Panc1 (cell line): Measurements from ENCODE around the gene CDK17. TPM values are rescaled to one million over a fixed set of nuclear protein-coding genes. Genes with fewer than 3 reads are reported as not detected.
A peak's percentile ranks its signal among the peaks of the same experiment; 100 is the strongest.

ENCODE experiments used
- ATAC-seq: fragments of 200-7000 bp; cut with Tn5 transposase; 2 replicates; pipeline ENCODE4 v1.9.1; 2020; ENCODE audit warnings: mild to moderate bottlenecking, moderate library complexity
- BruUV-seq: library from RNA; stranded (reverse); fragments of 400-500 nt; replicated peaks from 2 replicates; lab custom pipeline; 2021; lab: Mats Ljungman, UMichigan
- CTCF ChIA-PET: fragments of 300-600 bp; sonication (Branson Sonifier 250); formaldehyde crosslinking; loops from one replicate; lab custom pipeline; 2022; ENCODE audit warnings: antibody characterized with exemption; lab: Charles Lee
- POLR2A ChIA-PET: fragments of 300-600 bp; sonication (Branson Sonifier 250); formaldehyde crosslinking; loops from one replicate; lab custom pipeline; 2022; ENCODE audit warnings: antibody characterized with exemption; lab: Charles Lee
- DNase-seq: peaks from one replicate; pipeline ENCODE4 v3.0.0-alpha.2; 2010; ENCODE audit warnings: low read depth, low spot score
- H3K27ac ChIP-seq: 2 replicates; pipeline ENCODE4 v1.5.1; 2011; ENCODE audit warnings: mild to moderate bottlenecking, low read length, inconsistent platforms
- H3K27me3 ChIP-seq: fragments of 200-500 bp; sonication (Bioruptor generic); 2 replicates; pipeline ENCODE4 v1.6.0; 2014; ENCODE audit warnings: low read length, inconsistent platforms; ENCODE audit not compliant: control insufficient read depth, insufficient read depth
- H3K36me3 ChIP-seq: fragments of 200-500 bp; sonication (Bioruptor generic); 2 replicates; pipeline ENCODE4 v1.5.1; 2014; ENCODE audit warnings: inconsistent platforms, mild to moderate bottlenecking, low read length, moderate library complexity; ENCODE audit not compliant: control insufficient read depth, insufficient read depth
- H3K4me1 ChIP-seq: 2 replicates; pipeline ENCODE4 v1.5.1; 2011; ENCODE audit warnings: inconsistent platforms, mild to moderate bottlenecking, low read length, moderate library complexity; ENCODE audit not compliant: control insufficient read depth, insufficient read depth
- H3K4me3 ChIP-seq, 2 experiments: 2 replicates each; pipeline ENCODE4 v1.5.1; 2011 to 2012; ENCODE audit warnings: low read depth in 2 of 2, low read length in 2 of 2, mild to moderate bottlenecking in 2 of 2, inconsistent platforms in 1 of 2, moderate library complexity in 1 of 2
- H3K9me3 ChIP-seq: fragments of 200-500 bp; sonication (Bioruptor generic); 2 replicates; pipeline ENCODE4 v1.5.1; 2014; ENCODE audit warnings: low read depth, mild to moderate bottlenecking, inconsistent platforms, low read length, moderate library complexity; ENCODE audit not compliant: control insufficient read depth, insufficient read depth
- CTCF ChIP-seq: fragments of 450-650 bp; IDR thresholded peaks from 2 replicates; pipeline ENCODE4 v1.5.1; 2017; ENCODE audit warnings: mild to moderate bottlenecking
- POLR2AphosphoS5 ChIP-seq: IDR thresholded peaks from 2 replicates; pipeline ENCODE4 v1.6.1; 2012; ENCODE audit warnings: mild to moderate bottlenecking, low read depth, low read length, moderate library complexity
- REST ChIP-seq, 2 experiments: IDR thresholded peaks; 2 replicates each; pipeline ENCODE4 v1.6.1; 2011 to 2012; ENCODE audit warnings: low read depth in 2 of 2, control low read depth in 1 of 2, low read length in 1 of 2, mild to moderate bottlenecking in 1 of 2, moderate library complexity in 1 of 2; ENCODE audit not compliant: insufficient read depth in 1 of 2
- SIN3A ChIP-seq: IDR thresholded peaks from 2 replicates; pipeline ENCODE4 v1.6.1; 2012; ENCODE audit warnings: low read depth, mild to moderate bottlenecking, low read length, moderate library complexity, borderline replicate concordance; ENCODE audit not compliant: insufficient read depth
- TCF7L2 ChIP-seq: IDR thresholded peaks from 2 replicates; pipeline ENCODE4 v1.6.1; 2011; ENCODE audit warnings: mild to moderate bottlenecking, low read depth, low read length, inconsistent platforms
- in situ Hi-C: cut with HindIII; loops from 2 replicates; pipeline ENCODE4 v1.10.0; 2016; ENCODE audit warnings: low sequenced_read_pairs, low pct_unique_long_range_greater_than_20kb
- intact Hi-C: fragments of 100-400 bp; cut with micrococcal nuclease; formaldehyde crosslinking; loops from one replicate; pipeline ENCODE4 v1.10.0; 2022; ENCODE audit not compliant: unreplicated experiment
- total RNA-seq: library from RNA; stranded (reverse); gene quantifications from one replicate; pipeline ENCODE4 v1.2.1, GENCODE V29; 2021; ENCODE audit not compliant: unreplicated experiment

The CDK17 gene
- total RNA-seq, 1 experiment from 2014 or later, result 23.2 TPM

GRCh38 chr12:96265400-96265799 is 134.8 kb downstream of the CDK17 start:
- ATAC-seq (no peak), DNase-seq (no peak)
- ChIA-PET CTCF (no interaction called here), POLR2A (no interaction called here)
- H3K4me1 ChIP-seq, result no peaks in the 10 kb centered on the region
- no peak overlapping the region for H3K4me3 ChIP-seq
- H3K27me3 ChIP-seq, result no peaks in the 10 kb centered on the region
- TF ChIP-seq POLR2AphosphoS5, result no peak
- TF ChIP-seq CTCF, result no peak
- no peak for TF ChIP-seq REST (IDR thresholded peaks at IDR 0.05; ENCODE audit: insufficient read depth in 1 of 2, low read depth in 2 of 2, low read length in 1 of 2)
- no peak for TF ChIP-seq TCF7L2
- TF ChIP-seq SIN3A, result no peak
- intact Hi-C loops, result no loop called here
- in situ Hi-C loops, result no loop called here
- H3K9me3 ChIP-seq, result no peaks in the 10 kb centered on the region
- H3K36me3 ChIP-seq, result peaks cover 7% of the 10 kb centered on the region
- H3K27ac ChIP-seq, result no peak overlapping the region
- BruUV-seq, result no TSS peak

DNA sequence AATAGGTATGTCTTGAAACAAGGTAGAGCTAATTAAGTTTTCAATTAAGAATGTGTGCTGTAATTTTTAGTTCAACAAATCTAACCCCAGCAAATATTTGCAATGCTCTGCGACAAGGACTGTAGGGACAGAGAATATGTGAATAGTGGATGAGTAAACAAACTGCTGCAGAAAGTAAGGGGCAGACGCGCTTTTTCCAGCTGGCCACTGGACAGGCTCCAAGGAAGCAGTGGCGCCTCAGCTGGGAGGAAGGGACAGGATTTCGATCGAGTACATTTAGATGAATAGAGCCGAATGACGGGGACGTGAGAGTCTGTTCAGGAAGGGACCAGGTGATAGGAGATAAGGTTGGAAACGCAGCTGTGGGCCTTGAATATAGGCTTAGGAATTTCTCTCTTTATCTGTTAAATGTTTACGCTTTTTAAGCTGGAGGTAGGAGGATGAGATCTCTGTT is 136.8 kb downstream of the CDK17 start:
- intact Hi-C loops, result no loop called here
- CTCF ChIA-PET, result no interaction called here
- peak; percentile 52; the same call in 1 of the 2 replicates for ATAC-seq
- peaks cover 4% of the 10 kb centered on the region; the same call in 1 of the 2 replicates for H3K36me3 ChIP-seq
- in situ Hi-C loops, result no loop called here
- no peaks in the 10 kb centered on the region for H3K27me3 ChIP-seq
- POLR2A ChIA-PET, result no interaction called here
- no peaks in the 10 kb centered on the region for H3K9me3 ChIP-seq
- DNase-seq, result no peak
- H3K27ac ChIP-seq, result no peak overlapping the region
- TF ChIP-seq SIN3A (no peak), POLR2AphosphoS5 (no peak), TCF7L2 (no peak), CTCF (no peak), REST (IDR thresholded peaks at IDR 0.05; ENCODE audit: insufficient read depth in 1 of 2, low read depth in 2 of 2, low read length in 1 of 2) (no peak)
- 0 out of 2 replicates have a peak, but pooled peaks cover 4% of the 10 kb centered on the region for H3K4me1 ChIP-seq
- BruUV-seq, result no TSS peak
- H3K4me3 ChIP-seq, result no peak overlapping the region
